HS-27A (cell line): ENCODE results near the gene GDF11.

Experiments
- DNase-seq: peaks from one replicate; pipeline ENCODE4 v3.0.0-alpha.2; 2012; ENCODE audit warnings: low read depth, missing footprints

The GDF11 gene

GRCh38 chr12:55723516-55724225 lies 19.3 kb upstream of the GDF11 start:
- no peak for DNase-seq

GRCh38 chr12:55724226-55724939 lies 18.5 kb upstream of the GDF11 start:
- no peak for DNase-seq

- no peak for DNase-seq
Measured at GRCh38 chr12:55724940-55725309, 18.0 kb upstream of the GDF11 start.

- no peak for DNase-seq
Measured at GRCh38 chr12:55725556-55725955, 17.4 kb upstream of the GDF11 start.

- DNase-seq, result no peak
Measured at GRCh38 chr12:55726971-55727370, 16.0 kb upstream of the GDF11 start.

GRCh38 chr12:55727643-55728185 lies 15.2 kb upstream of the GDF11 start:
- no peak for DNase-seq

- DNase-seq, result no peak
Measured at GRCh38 chr12:55728186-55728938, 14.6 kb upstream of the GDF11 start.

GRCh38 chr12:55728939-55729818 lies 13.7 kb upstream of the GDF11 start, which contains the start of gene CD63:
TSS of gene CD63 (minus strand) at chr12:55729009. CDS start at chr12:55728341, 668 bp downstream.
- DNase-seq, result peak; percentile 78

- DNase-seq, result no peak
Measured at GRCh38 chr12:55729819-55730818, 12.8 kb upstream of the GDF11 start.

GRCh38 chr12:55732288-55732687 lies 10.6 kb upstream of the GDF11 start:
- no peak for DNase-seq

GRCh38 chr12:55733021-55733555 lies 9.8 kb upstream of the GDF11 start:
- DNase-seq, result no peak

GRCh38 chr12:55733858-55734257 lies 9.1 kb upstream of the GDF11 start:
- no peak for DNase-seq

- DNase-seq, result no peak
Measured at GRCh38 chr12:55734595-55734994, 8.3 kb upstream of the GDF11 start.

- no peak for DNase-seq
Measured at GRCh38 chr12:55736076-55736475, 6.8 kb upstream of the GDF11 start.

- DNase-seq, result no peak
Measured at GRCh38 chr12:55736780-55737580, 5.9 kb upstream of the GDF11 start.

- no peak for DNase-seq
Measured at GRCh38 chr12:55737581-55738122, 5.3 kb upstream of the GDF11 start.

- no peak for DNase-seq
Measured at GRCh38 chr12:55738123-55739024, 4.5 kb upstream of the GDF11 start.

- no peak for DNase-seq
Measured at GRCh38 chr12:55739025-55739378, 3.9 kb upstream of the GDF11 start.
